Measurements from ENCODE around the gene FNBP1L. TPM values are rescaled to one million over a fixed set of nuclear protein-coding genes. Genes with fewer than 3 reads are reported as not detected.

The FNBP1L gene
- total and polyA plus RNA-seq, 2 donors (not counting 1 experiment from before 2014, with no cell fraction given) = 0.86 to 5.4 TPM

DNA sequence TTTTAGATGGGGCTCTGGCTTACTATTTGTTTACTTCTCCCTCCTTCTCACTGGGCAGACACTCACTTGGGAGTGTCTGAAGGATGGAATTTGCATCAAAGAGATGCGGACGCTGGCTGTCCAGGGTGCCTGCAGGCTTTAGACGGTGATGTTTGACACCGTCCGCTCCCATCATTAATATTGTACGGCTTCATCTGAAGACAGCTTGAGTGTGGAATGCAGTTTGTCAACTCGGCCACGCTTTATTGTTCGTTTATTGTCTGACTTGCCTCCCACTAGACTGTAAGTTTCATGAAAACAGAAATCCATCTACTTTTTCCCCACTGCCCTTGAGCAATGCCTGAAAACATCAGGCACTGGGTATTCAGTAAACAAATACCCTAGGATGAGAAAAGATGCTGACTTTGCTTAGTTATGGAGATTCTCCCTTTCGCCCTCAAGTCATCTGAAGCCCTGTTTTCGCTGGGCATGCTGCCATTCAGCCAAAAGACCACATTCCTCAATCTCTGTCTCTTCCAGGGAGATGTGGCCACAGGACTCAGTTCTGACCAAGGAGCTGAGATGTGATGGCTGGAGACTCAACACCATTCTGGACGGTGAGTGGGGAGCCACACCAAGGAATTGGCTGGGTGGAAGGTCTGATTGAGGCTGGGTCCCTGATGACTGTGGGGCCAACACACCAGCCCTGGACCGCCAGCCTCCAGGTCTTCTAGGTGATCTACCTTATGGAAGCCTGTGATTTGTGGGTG, 146.1 kb downstream of the FNBP1L start:
- Histone ChIP-seq H4K20me1 (ENCODE audit: control insufficient read depth, insufficient read depth, low read length, poor library complexity, severe bottlenecking) (no peaks in the 10 kb centered on the region), H3K27ac (ENCODE audit: low read length in 2 of 2) (no peak overlapping the region), H3K4me2 (replicated peaks; ENCODE audit: low read depth, low read length, poor library complexity, severe bottlenecking) (no peak overlapping the region), H3K79me2 (ENCODE audit: control insufficient read depth, insufficient read depth, low read length) (no peaks in the 10 kb centered on the region), H3K27me3 (replicated peaks in 1 of 4; ENCODE audit: control extremely low read depth in 1 of 4, control insufficient read depth in 3 of 4, insufficient read depth in 4 of 4, low read length in 3 of 4) (no peaks in the 10 kb centered on the region), H3K4me1 (ENCODE audit: control insufficient read depth in 2 of 2, insufficient read depth in 2 of 2, low read length in 2 of 2) (peaks cover 10 to 13% of the 10 kb centered on the region in 2 donors), H3K9ac (ENCODE audit: low read length) (no peak overlapping the region), H2AFZ (ENCODE audit: insufficient read depth, low read depth, low read length, poor library complexity, severe bottlenecking) (no peak overlapping the region), H3K4me3 (ENCODE audit: control extremely low read depth in 1 of 5, extremely low read depth in 1 of 5, insufficient read depth in 1 of 5, low read depth in 2 of 5, low read length in 4 of 5) (no peak overlapping the region), H3K9me3 (ENCODE audit: control extremely low read depth in 1 of 3, control insufficient read depth in 2 of 3, insufficient read depth in 1 of 3, low read length in 2 of 3) (no peaks in the 10 kb centered on the region), H3K36me3 (replicated peaks in 1 of 2; ENCODE audit: control extremely low read depth in 1 of 2, control insufficient read depth in 1 of 2, extremely low read depth in 1 of 2, insufficient read depth in 2 of 2, low read length in 1 of 2) (peaks cover 0 to 10% of the 10 kb centered on the region in 2 experiments)
- Mint-ChIP-seq H3K27ac (no peak overlapping the region), H3K4me1 (peaks cover 19% of the 10 kb centered on the region), H3K4me3 (no peak overlapping the region), H3K27me3 (no peaks in the 10 kb centered on the region), H3K9me3 (ENCODE audit: insufficient read depth) (no peaks in the 10 kb centered on the region)
- WGBS (ENCODE audit: insufficient coverage) = 88% methylated on average over 9 of the region's 13 CpGs
- intact Hi-C loops (cut with micrococcal nuclease) = no loop called here
- ChIA-PET CTCF (interaction anchor here (2.9 kb wide), 1 partner anchor 35 kb away, joined by 8 read pairs; no protein-coding TSS in a partner anchor), POLR2A (interaction anchor here (0.5 kb wide), 1 partner anchor 138 kb away, joined by 3 read pairs; no protein-coding TSS in a partner anchor)
- DNase-seq (no peak), ATAC-seq (ENCODE audit: low read depth) (no peak)
- no peak for TF ChIP-seq EZH2 (IDR thresholded peaks at IDR 0.05; ENCODE audit: borderline replicate concordance, insufficient read depth, low read depth, low read length, poor library complexity, severe bottlenecking)

DNA sequence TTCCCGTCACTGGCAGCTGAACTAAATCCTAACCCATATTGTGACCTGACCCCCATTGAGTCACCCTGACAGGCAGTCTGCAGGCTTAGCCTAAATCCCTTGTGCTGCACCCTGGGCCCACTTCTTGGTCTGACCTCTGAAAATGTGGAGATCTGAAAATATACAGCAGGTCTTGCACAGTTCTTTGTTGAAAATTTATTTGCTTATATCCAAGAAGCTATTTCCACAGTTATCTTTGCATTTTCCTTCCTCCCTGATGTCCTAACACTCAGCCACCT, 146.6 kb downstream of the FNBP1L start:
- no peak overlapping the region for H3K27ac Mint-ChIP-seq
- Histone ChIP-seq H3K27me3 (replicated peaks in 1 of 4; ENCODE audit: control extremely low read depth in 1 of 4, control insufficient read depth in 3 of 4, insufficient read depth in 4 of 4, low read length in 3 of 4) (no peaks in the 10 kb centered on the region), H3K79me2 (ENCODE audit: control insufficient read depth, insufficient read depth, low read length) (no peaks in the 10 kb centered on the region), H3K4me2 (replicated peaks; ENCODE audit: low read depth, low read length, poor library complexity, severe bottlenecking) (no peak overlapping the region), H3K27ac (ENCODE audit: low read length in 2 of 2) (no peak overlapping the region), H3K36me3 (replicated peaks in 1 of 2; ENCODE audit: control extremely low read depth in 1 of 2, control insufficient read depth in 1 of 2, extremely low read depth in 1 of 2, insufficient read depth in 2 of 2, low read length in 1 of 2) (peaks cover 0 to 5% of the 10 kb centered on the region in 2 experiments), H4K20me1 (ENCODE audit: control insufficient read depth, insufficient read depth, low read length, poor library complexity, severe bottlenecking) (no peaks in the 10 kb centered on the region), H3K4me1 (ENCODE audit: control insufficient read depth in 2 of 2, insufficient read depth in 2 of 2, low read length in 2 of 2) (peaks cover 10 to 13% of the 10 kb centered on the region in 2 donors), H3K9me3 (ENCODE audit: control extremely low read depth in 1 of 3, control insufficient read depth in 2 of 3, insufficient read depth in 1 of 3, low read length in 2 of 3) (no peaks in the 10 kb centered on the region), H2AFZ (ENCODE audit: insufficient read depth, low read depth, low read length, poor library complexity, severe bottlenecking) (no peak overlapping the region), H3K4me3 (ENCODE audit: control extremely low read depth in 1 of 5, extremely low read depth in 1 of 5, insufficient read depth in 1 of 5, low read depth in 2 of 5, low read length in 4 of 5) (no peak overlapping the region), H3K9ac (ENCODE audit: low read length) (no peak overlapping the region)
- POLR2A ChIA-PET = interaction anchor here (0.5 kb wide), 1 partner anchor 138 kb away, joined by 3 read pairs; no protein-coding TSS in a partner anchor
- intact Hi-C loops (cut with micrococcal nuclease) = no loop called here
- peaks cover 19% of the 10 kb centered on the region for H3K4me1 Mint-ChIP-seq
- no peak overlapping the region for H3K4me3 Mint-ChIP-seq
- H3K27me3 Mint-ChIP-seq = no peaks in the 10 kb centered on the region
- WGBS (ENCODE audit: insufficient coverage) = no CpG with 5 or more reads among the region's 1 CpG
- DNase-seq (no peak), ATAC-seq (ENCODE audit: low read depth) (no peak)
- CTCF ChIA-PET = no interaction called here
- TF ChIP-seq EZH2 (IDR thresholded peaks at IDR 0.05; ENCODE audit: borderline replicate concordance, insufficient read depth, low read depth, low read length, poor library complexity, severe bottlenecking) = no peak
- TF ChIP-seq, protein P1, sequence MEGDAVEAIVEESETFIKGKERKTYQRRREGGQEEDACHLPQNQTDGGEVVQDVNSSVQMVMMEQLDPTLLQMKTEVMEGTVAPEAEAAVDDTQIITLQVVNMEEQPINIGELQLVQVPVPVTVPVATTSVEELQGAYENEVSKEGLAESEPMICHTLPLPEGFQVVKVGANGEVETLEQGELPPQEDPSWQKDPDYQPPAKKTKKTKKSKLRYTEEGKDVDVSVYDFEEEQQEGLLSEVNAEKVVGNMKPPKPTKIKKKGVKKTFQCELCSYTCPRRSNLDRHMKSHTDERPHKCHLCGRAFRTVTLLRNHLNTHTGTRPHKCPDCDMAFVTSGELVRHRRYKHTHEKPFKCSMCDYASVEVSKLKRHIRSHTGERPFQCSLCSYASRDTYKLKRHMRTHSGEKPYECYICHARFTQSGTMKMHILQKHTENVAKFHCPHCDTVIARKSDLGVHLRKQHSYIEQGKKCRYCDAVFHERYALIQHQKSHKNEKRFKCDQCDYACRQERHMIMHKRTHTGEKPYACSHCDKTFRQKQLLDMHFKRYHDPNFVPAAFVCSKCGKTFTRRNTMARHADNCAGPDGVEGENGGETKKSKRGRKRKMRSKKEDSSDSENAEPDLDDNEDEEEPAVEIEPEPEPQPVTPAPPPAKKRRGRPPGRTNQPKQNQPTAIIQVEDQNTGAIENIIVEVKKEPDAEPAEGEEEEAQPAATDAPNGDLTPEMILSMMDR (IDR thresholded peaks at IDR 0.05) = no peak
- no peaks in the 10 kb centered on the region for H3K9me3 Mint-ChIP-seq (ENCODE audit: insufficient read depth)
